HG02798 (cell line): ENCODE results near the gene SLC1A5.
"Not testable (repeated sequence)": the region's sequence is repeated elsewhere in the genome, so short reads cannot be mapped to it uniquely, and the experiment has no call there.

Source experiments
- ATAC-seq: cut with Tn5 transposase; IDR thresholded peaks from one replicate; pipeline ENCODE4 v1.9.1; 2021; ENCODE audit warnings: mild to moderate bottlenecking; ENCODE audit not compliant: unreplicated experiment, poor library complexity

SLC1A5 gene

DNA sequence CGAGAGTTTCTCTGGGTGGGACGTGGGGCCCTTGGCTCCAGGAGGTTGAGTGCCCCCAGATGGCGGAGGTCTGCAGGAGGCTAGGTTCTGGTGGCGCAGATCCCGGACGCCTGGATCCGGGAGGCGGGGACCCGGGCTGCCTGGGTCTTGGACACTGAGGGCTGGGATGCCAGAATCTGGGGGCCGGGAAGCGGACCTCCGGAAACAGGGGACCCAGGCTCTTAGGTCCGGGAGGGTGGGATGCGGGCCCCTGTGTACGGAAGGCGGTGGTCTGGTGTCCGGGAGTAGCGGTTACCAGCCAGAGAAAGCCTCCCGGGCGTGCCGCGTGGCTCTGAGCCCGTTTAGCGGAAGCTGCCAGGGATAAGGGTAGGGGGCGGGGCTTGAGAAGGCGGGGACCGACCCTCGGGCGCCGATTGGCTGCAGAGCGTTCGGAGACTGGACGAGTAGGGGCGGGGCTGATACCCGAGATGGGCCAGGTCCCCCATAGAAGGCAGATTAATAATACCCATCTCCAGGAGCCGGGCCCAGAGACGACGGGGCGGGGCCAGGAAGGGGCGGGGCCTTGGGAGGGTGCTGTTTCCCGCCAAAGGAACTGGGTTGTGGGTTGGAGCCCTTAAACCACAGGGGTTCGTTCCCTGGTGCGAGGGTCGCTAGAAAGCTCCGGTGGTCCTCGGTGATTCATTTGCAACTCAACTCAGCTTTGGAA, at the start of gene SLC1A5:
TSS of gene SLC1A5 (minus strand) at position 333 of the 706 bp plus-strand sequence. CDS start 629 bp downstream, outside the sequence.
- ATAC-seq = peak; percentile 69

DNA sequence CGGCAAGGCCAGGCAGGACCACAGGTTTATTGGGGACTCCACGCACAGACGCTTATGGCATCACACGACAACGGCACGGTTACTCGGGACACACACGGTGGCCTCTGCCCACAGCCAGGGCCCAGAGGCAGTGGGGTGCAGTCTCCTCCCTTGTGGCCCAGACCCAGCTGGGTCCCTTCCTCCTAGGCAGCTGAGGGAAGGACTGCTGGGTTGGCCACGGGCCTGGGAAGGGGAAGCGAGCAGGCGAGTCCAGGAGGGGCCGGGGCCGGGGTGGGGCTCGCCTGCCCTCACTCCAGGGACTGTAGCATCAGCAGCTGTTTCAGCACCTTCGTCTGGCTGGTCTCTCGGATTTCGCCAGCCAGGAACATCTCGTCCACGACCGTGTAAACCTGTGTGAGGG, 49.8 kb upstream of the SLC1A5 start:
- no peak for ATAC-seq

DNA sequence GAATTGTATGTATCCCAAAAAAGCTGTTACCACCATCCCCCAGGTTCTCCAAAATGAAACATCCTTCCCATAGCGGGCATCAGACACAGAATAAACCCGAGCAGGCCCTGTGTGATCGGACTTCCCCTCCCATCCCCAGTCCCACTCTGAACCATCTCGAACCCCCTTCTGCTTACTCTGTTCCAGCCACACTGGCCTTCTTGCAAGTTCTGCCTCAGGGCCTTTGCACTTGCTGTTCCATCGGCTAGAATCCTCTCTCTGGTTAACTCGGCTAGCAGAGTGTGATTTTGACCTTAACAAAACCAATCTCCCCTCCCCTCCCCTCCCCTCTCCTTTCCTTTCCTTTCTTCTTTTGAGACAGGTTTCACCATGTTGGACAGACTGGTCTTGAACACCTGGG, 46.6 kb upstream of the SLC1A5 start:
- no peak for ATAC-seq

DNA sequence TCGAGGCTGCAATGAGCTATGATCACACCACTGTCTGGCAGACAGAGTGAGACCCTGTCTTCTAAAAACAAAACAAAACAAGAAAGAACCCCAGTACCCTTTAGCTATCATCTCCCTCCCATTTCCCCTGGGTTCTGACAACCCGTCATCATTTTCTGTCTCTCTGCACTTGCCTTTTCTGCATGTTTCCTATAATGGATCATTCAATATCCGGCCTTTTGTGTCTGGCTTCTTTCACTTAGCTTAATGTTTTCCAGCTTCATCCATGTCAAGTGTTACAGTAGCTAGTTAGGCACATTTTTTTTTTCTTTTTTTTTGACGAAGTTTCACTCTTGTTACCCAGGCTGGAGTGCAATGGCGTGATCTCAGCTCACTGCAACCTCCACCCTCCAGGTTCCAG, 45.7 kb upstream of the SLC1A5 start:
- no peak for ATAC-seq

DNA sequence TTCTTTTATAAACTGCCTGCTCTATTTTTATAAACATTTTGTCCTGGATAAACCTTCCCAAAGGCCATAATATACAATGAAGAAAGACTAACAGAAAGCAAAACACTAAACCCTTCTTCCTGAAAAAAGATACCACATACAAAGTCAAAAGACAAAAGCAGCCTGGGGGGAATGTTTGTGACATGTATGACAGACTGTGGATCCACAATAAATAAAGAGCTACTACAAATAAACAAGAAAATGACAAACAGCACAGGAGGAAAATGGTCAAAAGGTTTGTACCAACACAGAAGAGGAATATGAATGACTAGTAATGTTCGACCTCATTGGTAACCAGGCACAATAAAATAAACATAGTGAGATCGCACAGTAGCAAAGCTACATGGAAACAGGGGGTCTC, 42.5 kb upstream of the SLC1A5 start:
- ATAC-seq = no peak

DNA sequence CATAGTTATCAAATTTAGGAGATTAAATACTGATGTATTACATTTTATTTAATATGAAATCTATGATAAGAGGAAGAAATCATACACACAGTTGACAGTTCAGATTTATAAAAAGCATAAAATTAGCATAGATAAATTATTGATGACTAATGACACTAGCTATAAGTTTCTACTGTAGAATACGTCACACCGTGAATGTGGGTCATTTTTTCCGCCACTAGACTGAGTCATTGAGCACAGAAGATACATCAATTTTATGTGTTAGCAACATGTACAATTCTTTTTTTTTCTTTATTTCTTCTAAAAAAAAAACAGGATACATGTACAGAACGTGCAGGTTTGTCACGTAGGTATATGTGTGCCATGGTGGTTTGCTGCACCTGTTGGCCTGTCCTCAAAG, 40.1 kb upstream of the SLC1A5 start:
- ATAC-seq = no peak

DNA sequence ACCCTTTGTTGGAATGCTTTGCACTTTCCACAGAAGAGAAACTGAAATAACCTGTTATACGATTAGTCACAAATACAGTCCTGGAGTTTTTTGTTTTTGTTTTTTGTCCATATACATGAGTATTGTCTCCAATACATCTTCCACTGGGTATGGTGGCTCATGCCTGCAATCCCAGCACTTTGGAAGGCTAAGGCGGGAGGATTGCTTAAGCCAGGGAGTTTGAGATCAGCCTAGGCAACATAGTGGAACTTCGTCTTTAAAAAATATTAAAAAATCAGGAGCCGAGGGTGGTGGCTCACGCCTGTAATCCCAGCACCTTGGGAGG, 37.3 kb upstream of the SLC1A5 start:
- ATAC-seq = no peak

DNA sequence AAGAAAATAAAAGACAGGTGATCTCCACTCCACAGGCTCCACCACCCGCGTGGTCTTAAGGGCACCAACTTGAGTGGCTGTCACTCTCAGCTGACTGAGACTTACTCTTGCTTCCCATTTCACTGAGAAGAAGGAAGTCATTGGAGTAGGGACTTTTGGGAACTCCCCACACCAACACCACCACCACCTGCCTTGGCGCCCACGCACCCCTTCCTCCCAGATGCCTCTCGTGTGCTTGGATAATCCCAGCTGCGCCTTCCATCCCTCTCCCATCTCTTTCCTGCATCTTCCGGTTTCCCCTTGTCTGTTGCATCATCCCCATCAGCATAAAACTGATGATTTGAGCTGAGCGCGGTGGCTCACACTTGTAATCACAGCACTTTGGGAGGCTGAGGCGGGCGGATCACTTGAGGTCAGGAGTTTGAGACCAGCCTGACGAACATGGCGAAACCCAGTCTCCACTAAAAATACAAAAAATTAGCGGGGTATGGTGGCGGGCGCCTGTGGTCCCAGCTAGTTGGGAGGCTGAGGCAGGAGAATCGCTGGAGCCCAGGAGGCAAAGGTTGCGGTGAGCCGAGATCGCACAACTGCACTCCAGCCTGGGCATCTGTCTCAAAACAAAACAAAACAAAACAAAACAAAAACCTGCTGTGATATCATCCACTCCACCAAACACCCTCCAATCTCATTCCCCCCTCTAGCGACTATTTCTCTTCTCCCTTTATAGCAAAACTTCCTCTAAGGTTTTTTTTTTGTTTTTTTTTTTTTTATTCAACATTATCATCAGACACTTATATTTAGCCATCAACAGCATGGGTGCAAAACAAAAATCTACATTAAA, 36.7 kb upstream of the SLC1A5 start:
- ATAC-seq = no peak

DNA sequence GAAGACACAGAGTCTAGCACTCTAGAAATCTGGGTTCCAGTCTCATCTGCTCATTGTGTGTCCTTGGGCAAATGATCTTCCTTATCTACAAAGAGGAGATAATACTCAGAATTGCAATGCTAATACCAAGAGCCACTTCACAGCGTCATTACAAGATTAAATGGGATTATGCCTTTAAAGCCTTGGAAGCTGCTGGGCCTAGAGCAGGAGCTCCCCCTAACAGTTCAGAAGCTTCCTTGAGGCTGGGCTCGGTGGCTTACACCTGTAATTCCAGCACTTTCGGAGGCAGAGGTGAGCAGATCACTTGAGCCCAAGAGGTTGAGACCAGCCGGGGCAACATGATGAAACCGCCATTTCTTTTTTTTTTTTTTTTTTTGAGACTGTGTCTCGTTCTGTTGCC, 34.7 kb upstream of the SLC1A5 start:
- ATAC-seq = no peak

DNA sequence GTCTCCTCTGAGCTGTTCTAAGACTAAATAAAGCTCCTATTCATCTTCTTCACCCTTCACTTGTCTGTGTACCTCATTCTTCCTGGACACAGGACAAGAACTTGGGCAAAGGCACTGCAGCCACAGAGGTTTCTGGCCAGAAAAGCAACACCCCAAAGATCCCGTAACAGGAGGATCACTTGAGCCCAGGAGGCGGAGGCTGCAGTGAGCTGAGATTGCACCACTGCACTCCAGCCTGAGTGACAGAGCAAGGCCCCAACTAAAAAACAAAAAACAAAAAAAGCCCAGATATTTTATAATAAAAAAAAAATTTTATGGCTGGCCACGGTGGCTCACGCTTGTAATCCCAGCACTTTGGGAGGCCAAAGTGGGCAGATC, 34.0 kb upstream of the SLC1A5 start:
- ATAC-seq = not testable (repeated sequence)

DNA sequence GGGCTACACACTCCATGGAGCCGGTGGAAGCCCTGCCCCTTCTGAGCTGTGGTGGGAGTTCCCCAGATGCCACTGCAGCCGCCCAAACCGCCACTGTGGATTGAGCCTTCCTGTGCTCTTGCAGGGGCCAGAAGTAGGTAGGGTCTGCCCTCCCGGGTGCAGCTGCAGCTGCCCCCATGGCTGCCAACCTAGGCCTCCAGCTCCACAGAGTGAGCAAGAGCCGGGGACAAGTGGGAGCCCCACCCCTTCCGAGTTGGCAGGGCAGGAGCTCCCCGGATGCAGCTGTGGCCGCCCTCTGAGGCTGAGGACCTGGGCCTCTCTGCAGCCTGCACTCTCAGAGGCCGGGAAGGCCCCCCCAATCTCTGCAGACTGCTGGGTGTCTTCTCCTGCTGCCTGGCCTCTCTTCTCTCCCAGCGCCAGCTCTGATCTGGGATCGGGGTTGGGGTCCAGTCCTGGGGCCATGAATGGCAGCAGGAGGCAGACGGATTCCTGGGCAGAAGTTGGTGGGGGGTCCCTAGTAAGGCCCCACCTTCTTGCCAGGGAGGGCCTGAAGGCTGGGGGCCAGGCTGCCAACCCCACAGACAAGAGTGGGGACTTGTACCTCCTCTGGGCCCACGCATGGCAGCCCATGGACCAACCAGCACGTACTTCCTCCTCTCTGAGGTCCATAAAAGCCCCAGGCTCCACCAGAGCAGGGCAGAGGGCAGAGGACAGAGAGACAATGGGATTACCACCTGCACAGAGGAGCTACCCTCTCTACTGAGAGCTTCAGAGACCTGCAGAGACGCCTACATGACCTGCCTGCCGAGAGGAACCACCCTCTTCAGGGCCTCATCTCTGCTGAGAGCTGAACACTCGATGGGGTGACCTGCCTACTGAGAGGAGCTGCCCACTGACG, 33.4 kb upstream of the SLC1A5 start:
- peak; percentile 39 for ATAC-seq

DNA sequence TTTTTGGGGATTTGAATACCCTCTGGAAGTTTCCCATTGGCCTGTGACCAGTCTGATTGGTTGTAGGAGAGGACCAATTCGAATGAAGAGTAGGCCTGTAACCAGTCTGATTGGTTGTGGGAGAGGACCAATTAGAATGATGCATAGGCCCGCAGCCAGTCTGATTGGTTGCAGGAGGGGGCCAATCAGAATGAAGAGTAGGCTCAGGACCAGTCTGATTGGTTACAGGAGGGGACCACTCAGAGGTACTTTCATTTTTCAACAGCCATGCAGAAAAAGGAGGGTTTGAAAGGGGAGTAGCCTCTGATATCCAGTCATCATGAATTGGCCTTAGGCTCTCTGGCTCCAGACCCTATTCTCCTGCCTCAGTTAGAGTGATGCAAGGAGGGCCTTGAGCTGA, 30.4 kb upstream of the SLC1A5 start:
- ATAC-seq = no peak

DNA sequence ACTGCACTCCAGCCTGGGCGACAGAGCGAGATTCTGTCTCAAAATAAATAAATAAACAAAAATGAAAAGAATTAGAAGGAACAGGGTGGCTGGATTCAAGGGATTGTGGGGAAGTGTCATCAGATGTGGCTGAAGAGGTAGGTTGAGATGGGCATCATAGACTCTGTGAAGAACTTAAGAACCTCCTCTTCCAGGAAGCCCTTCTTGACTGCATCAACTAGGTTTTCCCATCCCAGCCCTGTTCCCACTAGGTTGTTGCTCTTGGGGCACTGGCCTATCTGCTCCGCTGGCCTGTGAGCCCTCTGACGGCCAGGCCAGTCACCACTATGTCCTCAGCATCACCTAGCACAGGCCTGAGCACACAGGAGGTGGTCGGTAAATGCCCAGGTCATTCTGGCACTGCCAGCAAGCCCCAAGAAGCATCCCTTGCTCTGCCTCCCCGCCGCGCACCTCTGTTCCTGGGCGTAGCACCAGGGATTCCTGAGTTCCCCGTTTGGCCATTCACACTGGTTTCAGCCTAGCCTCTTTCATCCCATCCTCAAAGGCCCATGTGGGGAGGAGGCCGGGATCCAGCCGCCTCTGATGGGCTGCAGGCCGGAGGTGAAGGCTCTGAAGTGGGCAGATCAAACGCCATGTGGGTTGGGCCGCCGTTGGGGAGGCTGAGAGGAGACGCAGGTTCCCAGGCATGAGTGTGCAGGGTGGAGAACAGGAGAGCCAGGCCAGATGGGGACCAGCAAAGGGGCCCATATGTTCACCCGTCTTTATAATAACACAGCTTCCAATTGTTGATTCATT, 27.6 kb upstream of the SLC1A5 start:
- no peak for ATAC-seq

DNA sequence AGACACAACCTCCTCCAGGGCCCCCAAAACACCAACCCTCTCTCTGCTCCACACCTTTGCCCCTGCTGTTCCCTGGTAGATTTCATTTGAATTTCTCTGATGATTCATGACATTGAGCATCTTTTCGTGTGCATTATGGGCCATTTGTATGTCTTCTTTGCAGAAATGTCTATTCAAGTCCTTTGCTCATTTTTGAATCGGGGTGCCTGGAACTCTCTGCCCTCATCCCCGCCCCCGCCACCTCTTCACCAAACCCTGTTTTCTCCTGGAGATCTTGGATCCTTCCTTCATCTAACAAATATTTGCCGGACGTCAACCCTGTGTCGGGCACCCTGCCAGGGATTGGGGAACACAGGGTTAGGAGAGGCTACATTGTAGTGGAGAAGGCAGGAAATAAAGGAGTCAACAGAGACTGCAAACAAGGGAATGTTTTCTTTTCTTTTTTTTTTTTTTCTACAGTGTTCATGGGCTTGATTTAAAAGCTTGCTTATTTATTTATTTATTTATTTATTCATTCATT, 25.5 kb upstream of the SLC1A5 start:
- ATAC-seq = no peak

DNA sequence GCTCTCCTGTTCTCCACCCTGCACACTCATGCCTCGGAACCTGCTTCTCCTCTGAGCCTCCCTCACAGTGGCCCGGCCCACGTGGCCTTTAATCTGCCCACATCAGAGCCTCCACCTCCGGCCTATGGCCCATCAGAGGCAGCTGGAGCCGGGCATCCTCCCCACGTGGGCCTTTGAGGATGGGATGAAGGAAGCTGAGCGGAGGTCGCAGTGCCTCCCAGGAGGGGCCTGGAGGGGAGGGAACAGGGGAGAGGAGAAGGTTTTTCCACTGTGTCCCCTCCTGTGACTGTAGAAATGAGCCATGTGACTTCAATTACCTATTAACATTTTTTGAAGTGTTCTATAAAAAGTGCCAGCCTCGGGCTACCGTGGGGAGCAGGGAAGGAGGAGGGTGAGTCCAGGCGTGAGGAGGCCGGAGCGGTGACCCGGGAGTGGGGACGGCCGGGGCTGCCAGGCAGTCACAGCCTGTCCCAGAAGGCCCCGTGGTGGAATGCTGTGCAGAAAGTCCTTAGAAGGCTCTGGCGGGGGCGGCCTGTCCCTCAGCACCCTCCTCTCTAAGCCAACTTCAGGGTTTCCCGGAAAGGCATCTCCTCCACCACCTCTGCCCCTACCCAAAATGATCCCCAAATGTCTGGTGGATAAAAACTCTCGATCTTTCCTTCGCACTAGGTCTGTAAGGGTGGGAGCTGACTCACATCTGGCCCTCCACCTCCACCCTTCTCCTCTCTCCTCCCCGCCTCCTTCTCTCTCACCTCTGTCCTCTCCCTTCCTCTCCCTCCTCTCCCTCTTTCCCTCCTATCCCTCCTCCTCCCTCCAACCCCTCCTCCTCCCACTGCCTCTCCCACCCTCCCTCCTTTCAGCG, 24.8 kb upstream of the SLC1A5 start:
- ATAC-seq = no peak

DNA sequence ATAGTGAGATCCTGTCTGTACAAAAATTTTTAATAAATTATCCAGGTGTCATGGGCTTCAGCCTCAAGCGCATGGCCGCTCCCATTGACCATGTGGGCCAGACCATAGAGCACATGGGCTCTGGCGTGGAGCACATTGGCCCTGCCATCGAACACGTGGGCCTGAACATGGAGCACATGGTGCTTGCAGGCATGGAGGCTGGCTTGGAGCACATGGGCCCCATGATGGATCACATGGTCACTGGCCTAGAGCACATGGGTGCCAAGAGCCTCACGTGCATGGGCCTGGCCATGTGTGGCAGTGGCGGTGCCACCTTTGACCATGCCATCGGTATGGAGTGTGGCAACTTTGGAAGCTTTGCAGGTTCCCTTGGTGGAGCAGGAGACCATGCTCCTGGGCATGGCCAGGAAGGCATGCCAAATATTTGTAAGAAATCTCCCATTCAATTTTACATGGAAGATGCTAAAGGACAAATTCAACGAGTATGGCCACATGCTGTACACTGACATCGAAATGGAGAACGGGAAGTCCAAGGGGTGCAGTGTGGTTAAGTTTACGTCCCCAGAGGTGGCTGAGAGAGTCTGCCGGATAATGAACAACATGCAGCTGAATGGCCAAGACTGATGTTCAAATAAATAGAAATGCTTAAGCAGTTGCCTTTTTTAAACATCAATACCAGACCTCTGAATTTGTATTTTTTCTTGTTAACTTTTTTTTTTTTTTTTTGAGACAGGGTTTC, 21.3 kb upstream of the SLC1A5 start:
- no peak for ATAC-seq

DNA sequence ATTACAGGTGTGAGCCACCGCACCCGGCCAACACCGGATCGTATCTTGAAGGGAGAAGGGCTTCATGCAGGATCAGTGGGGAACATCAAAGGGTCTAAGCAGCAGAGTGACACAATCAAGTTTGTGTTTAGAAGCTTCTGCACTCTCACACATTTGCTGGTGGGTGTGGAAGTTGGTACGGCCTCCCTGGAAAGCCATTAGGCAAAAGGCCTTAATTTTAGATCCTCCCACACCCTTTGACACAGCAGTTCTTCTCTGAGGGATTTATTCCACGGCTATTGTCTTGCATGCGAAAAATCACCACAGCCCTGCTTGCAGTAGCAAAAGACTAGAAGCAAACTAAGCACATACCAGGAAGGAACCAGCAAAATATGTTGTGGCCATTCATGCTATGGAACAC, 18.3 kb upstream of the SLC1A5 start:
- no peak for ATAC-seq

DNA sequence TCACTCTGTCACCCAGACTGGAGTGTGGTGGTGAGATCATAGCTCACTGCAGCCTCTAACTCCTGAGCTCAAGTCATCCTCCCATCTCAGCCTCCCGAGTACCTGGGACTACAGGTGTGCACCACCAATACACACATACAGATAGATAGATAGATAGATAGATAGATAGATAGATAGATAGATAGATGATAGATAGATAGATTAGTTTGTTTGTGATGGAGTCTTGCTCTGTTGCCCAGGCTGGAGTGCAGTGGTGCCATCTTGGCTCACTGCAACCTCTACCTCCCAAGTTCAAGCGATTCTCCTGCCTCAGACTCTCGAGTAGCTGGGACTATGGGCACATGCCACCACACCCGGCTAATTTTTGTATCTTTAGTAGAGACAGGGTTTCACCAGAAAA, 16.0 kb upstream of the SLC1A5 start:
- ATAC-seq = not testable (repeated sequence)
